GM23338 (cell line): ENCODE measurements around the gene APRT.
A peak's percentile ranks its signal among the peaks of the same experiment; 100 is the strongest.

Experiments used
- CREB1 ChIP-seq: fragments of 250-450 bp; sonication (Bioruptor Pico); IDR thresholded peaks from 2 replicates; pipeline ENCODE4 v1.5.0; 2020; ENCODE audit warnings: low read depth, mild to moderate bottlenecking, moderate library complexity
- EZH2 ChIP-seq: fragments of 200-600 bp; sonication (generic); IDR thresholded peaks from one replicate; pipeline ENCODE4 v1.8.0; 2017; ENCODE audit warnings: antibody characterized with exemption, mild to moderate bottlenecking, low read depth; ENCODE audit not compliant: unreplicated experiment
- EZH2phosphoT487 ChIP-seq: fragments of 200-600 bp; sonication (generic); IDR thresholded peaks from one replicate; pipeline ENCODE4 v1.8.1; 2018; ENCODE audit warnings: antibody characterized with exemption; ENCODE audit not compliant: unreplicated experiment
- POLR2AphosphoS5 ChIP-seq: IDR thresholded peaks from 2 replicates; pipeline ENCODE4 v1.6.1; 2016; ENCODE audit warnings: antibody characterized with exemption, low read depth
- ZNF114 ChIP-seq: fragments of 250-450 bp; sonication (Bioruptor Pico); IDR thresholded peaks from 2 replicates; pipeline ENCODE4 v1.5.0; 2020; ENCODE audit warnings: mild to moderate bottlenecking, moderate library complexity
- TF ChIP-seq, protein P1 (sequence below), 2 experiments: fragments of 200-600 bp in 1 of 2; sonication (generic) in 1 of 2; conservative IDR thresholded peaks; 2 replicates each; pipeline versions ENCODE4 v1.5.1 to v1.6.1; 2016 to 2017; ENCODE audit warnings: antibody characterized with exemption in 2 of 2, low read depth in 2 of 2, mild to moderate bottlenecking in 2 of 2, moderate library complexity in 1 of 2
- TF ChIP-seq, protein P2 (sequence below): IDR thresholded peaks from 2 replicates; pipeline ENCODE4 v1.6.1; 2016; ENCODE audit warnings: antibody characterized with exemption
- TF ChIP-seq, protein P3 (sequence below): IDR thresholded peaks from one replicate; pipeline ENCODE4 v1.6.1; 2018; ENCODE audit warnings: antibody characterized with exemption; ENCODE audit not compliant: unreplicated experiment

DNA sequence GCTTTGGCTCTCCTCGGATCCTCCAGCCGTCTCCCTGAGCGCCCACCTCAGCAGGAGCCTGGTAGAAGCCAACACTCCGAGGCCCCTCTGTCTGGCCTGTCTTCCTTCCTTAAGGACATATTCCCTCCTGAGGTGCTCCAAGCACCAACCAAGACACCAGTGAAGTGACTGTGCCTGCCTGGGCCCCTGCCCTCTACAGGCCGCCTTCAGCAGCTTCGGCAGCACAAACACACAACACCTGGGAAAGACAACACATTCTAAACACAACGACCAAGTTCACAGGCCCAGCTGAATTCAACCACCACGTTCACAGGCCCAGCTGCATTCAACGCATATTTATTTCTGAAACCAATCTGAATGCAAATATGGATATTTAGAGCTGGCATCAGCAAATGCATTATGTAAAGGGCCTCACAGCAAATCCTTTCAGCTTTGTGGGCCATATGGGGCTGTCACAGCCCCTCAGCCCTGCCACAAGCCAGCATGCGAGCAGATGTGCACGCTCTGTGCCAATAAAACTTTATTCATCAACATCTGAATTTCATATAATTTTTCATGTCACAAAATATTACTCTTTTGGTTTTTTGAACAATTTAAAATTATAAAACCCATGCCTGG, 32.8 kb upstream of the APRT start:
- TF ChIP-seq CREB1 (CRISPR knock-in tag) (no peak), POLR2AphosphoS5 (no peak), ZNF114 (no peak), EZH2phosphoT487 (no peak), EZH2 (no peak)
- TF ChIP-seq, protein P1, sequence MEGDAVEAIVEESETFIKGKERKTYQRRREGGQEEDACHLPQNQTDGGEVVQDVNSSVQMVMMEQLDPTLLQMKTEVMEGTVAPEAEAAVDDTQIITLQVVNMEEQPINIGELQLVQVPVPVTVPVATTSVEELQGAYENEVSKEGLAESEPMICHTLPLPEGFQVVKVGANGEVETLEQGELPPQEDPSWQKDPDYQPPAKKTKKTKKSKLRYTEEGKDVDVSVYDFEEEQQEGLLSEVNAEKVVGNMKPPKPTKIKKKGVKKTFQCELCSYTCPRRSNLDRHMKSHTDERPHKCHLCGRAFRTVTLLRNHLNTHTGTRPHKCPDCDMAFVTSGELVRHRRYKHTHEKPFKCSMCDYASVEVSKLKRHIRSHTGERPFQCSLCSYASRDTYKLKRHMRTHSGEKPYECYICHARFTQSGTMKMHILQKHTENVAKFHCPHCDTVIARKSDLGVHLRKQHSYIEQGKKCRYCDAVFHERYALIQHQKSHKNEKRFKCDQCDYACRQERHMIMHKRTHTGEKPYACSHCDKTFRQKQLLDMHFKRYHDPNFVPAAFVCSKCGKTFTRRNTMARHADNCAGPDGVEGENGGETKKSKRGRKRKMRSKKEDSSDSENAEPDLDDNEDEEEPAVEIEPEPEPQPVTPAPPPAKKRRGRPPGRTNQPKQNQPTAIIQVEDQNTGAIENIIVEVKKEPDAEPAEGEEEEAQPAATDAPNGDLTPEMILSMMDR (conservative IDR thresholded peaks at IDR 0.05; ENCODE audit: low read depth in 2 of 2), result peak; percentile 25 to 32; a peak in 3 of 4 replicates
- TF ChIP-seq, protein P2, sequence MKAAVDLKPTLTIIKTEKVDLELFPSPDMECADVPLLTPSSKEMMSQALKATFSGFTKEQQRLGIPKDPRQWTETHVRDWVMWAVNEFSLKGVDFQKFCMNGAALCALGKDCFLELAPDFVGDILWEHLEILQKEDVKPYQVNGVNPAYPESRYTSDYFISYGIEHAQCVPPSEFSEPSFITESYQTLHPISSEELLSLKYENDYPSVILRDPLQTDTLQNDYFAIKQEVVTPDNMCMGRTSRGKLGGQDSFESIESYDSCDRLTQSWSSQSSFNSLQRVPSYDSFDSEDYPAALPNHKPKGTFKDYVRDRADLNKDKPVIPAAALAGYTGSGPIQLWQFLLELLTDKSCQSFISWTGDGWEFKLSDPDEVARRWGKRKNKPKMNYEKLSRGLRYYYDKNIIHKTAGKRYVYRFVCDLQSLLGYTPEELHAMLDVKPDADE, result no peak
- TF ChIP-seq, protein P3, sequence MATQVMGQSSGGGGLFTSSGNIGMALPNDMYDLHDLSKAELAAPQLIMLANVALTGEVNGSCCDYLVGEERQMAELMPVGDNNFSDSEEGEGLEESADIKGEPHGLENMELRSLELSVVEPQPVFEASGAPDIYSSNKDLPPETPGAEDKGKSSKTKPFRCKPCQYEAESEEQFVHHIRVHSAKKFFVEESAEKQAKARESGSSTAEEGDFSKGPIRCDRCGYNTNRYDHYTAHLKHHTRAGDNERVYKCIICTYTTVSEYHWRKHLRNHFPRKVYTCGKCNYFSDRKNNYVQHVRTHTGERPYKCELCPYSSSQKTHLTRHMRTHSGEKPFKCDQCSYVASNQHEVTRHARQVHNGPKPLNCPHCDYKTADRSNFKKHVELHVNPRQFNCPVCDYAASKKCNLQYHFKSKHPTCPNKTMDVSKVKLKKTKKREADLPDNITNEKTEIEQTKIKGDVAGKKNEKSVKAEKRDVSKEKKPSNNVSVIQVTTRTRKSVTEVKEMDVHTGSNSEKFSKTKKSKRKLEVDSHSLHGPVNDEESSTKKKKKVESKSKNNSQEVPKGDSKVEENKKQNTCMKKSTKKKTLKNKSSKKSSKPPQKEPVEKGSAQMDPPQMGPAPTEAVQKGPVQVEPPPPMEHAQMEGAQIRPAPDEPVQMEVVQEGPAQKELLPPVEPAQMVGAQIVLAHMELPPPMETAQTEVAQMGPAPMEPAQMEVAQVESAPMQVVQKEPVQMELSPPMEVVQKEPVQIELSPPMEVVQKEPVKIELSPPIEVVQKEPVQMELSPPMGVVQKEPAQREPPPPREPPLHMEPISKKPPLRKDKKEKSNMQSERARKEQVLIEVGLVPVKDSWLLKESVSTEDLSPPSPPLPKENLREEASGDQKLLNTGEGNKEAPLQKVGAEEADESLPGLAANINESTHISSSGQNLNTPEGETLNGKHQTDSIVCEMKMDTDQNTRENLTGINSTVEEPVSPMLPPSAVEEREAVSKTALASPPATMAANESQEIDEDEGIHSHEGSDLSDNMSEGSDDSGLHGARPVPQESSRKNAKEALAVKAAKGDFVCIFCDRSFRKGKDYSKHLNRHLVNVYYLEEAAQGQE, result no peak
